GM20000 (cell line): ENCODE measurements around the gene SNRPA1.

Experiments used
- DNase-seq: peaks from one replicate; pipeline ENCODE4 v3.0.0; 2012; ENCODE audit warnings: low spot score
- CTCF ChIP-seq: IDR thresholded peaks from 2 replicates; pipeline ENCODE4 v1.5.1; 2012; ENCODE audit warnings: mild to moderate bottlenecking, control low read depth; ENCODE audit errors: extremely low read depth, missing control alignments

SNRPA1 gene

DNA sequence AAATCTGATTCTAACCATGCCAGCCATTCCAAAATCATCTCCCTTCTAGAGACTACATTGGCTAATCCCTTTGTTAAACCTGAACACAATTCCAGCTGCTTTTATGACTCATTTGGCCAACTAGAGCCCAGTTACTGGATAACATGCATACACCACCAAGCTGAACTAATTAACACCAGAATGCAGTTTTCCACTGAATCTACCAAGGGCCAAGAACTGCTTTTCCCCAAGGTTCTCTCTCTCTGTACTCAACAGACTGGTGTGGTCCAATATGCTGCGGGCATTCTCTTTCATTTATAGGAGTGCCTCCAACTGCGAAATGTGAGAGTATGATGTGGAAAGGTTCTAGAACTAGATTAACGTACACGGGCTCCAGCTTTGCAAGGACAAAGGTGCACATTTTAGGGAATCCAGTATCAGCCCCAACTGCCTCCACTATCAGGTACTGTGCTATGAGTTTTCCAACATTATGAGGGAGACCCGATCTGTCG lies 44.7 kb downstream of the SNRPA1 start:
- DNase-seq, result no peak

GRCh38 chr15:101248274-101248673 lies 46.8 kb downstream of the SNRPA1 start:
- DNase-seq, result no peak
- no peak for TF ChIP-seq CTCF

More for the DNA sequence above, 44.7 kb downstream of the SNRPA1 start:
- TF ChIP-seq CTCF, result no peak

DNA sequence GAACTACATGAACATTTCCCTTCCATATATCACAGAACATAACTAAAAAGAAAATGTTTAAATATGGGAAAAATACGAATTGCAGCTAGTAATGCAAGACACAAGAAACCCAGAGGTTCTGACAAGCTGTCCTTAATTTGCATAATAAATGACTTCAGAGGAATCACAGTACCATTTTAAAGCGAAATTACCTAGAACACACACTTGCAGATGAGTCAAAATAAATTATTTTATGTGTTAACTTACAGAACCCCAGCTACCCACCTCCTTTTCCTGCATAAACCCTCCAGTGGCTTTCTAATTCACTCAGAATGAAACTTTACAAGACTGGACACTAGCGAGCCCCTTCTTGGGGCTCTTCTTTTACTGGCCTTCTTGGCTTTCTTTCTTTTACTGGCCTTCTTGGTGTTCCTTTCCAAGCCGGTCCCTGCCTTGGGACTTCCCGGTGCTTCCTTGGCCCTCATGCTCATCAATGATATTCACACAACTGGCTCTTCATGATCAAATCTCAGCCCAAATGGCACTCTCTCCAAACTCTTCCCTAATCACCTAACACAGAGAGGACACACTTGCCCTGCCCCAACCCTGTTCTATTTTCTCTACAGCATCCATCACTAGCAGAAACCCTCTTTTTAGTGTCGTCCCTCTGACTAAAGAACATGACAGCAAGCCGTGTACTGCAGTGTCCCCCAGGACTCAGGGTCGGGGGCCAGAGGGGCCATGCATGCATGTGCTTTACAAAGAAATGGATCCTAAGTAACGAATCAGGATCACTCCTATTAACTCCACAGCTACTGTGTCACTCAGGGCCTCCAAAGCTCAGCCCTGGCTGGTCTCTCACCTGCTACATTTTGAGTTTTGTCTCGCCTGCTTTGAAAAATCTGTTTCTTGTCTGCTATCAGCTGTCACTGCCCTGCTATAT lies 48.0 kb downstream of the SNRPA1 start:
- DNase-seq, result no peak

GRCh38 chr15:101246391-101246790 lies 48.7 kb downstream of the SNRPA1 start:
- no peak for DNase-seq
- no peak for TF ChIP-seq CTCF

More for the DNA sequence above, 48.0 kb downstream of the SNRPA1 start:
- no peak for TF ChIP-seq CTCF

GRCh38 chr15:101244889-101245668 lies 50.0 kb downstream of the SNRPA1 start:
- no peak for DNase-seq
- TF ChIP-seq CTCF, result no peak

GRCh38 chr15:101244036-101244781 lies 50.8 kb downstream of the SNRPA1 start:
- DNase-seq, result no peak
- TF ChIP-seq CTCF, result no peak
